CD4-positive, alpha-beta T cell (primary cell): Measurements from ENCODE around the gene TAP2. TPM values are rescaled to one million over a fixed set of nuclear protein-coding genes. Genes with fewer than 3 reads are reported as not detected.
"Not testable (repeated sequence)": the region's sequence is repeated elsewhere in the genome, so short reads cannot be mapped to it uniquely, and the experiment has no call there.

Experiments used
- ATAC-seq: fragments of 200-7000 bp; cut with Tn5 transposase; one replicate; pipeline ENCODE4 v1.10.0; 2022; ENCODE audit warnings: mild to moderate bottlenecking; ENCODE audit not compliant: poor library complexity
- CTCF ChIA-PET: fragments of 350-600 bp; sonication (Branson Sonifier 250); formaldehyde crosslinking; loops from one replicate; lab custom pipeline; 2021; ENCODE audit warnings: antibody characterized with exemption, inconsistent platforms; lab: Charles Lee
- POLR2A ChIA-PET: fragments of 350-600 bp; sonication (Branson Sonifier 250); formaldehyde crosslinking; loops from one replicate; lab custom pipeline; 2021; ENCODE audit warnings: antibody characterized with exemption, inconsistent platforms; lab: Charles Lee
- DNase-seq, 14 experiments: peaks; one replicate each; pipeline ENCODE4 v3.0.0-alpha.2; 2013 to 2020; ENCODE audit warnings: mixed read lengths in 2 of 14
- H3K27ac ChIP-seq, 2 donors: one replicate each; pipeline versions ENCODE4 v1.5.1 to v1.7.0; 2013; ENCODE audit warnings: low read length in 2 of 2, low read depth in 1 of 2, mild to moderate bottlenecking in 1 of 2
- H3K27me3 ChIP-seq, 2 experiments: 1 replicate in 1 of 2; 2 replicates in 1 of 2; pipeline versions ENCODE4 v1.6.1 to v1.7.0; 2013; ENCODE audit warnings: low read length in 2 of 2, control low read depth in 1 of 2, mild to moderate bottlenecking in 1 of 2, moderate library complexity in 1 of 2; ENCODE audit not compliant: insufficient read depth in 2 of 2, control insufficient read depth in 1 of 2
- H3K36me3 ChIP-seq: one replicate; pipeline ENCODE4 v1.6.1; 2013; ENCODE audit warnings: low read length, control low read depth; ENCODE audit not compliant: insufficient read depth
- H3K4me1 ChIP-seq: one replicate; pipeline ENCODE4 v1.6.1; 2013; ENCODE audit warnings: low read length, control low read depth; ENCODE audit not compliant: insufficient read depth
- H3K4me3 ChIP-seq: one replicate; pipeline ENCODE4 v1.5.1; 2013; ENCODE audit warnings: mild to moderate bottlenecking, low read length, moderate library complexity
- H3K9me3 ChIP-seq, 2 experiments: 1 replicate in 1 of 2; 2 replicates in 1 of 2; pipeline versions ENCODE4 v1.6.1 to v1.7.0; 2013; ENCODE audit warnings: low read length in 2 of 2, mild to moderate bottlenecking in 2 of 2, control low read depth in 1 of 2, moderate library complexity in 1 of 2; ENCODE audit not compliant: control insufficient read depth in 1 of 2, insufficient read depth in 1 of 2
- H3K27ac Mint-ChIP-seq: one replicate; pipeline ENCODE4 v1.8.0; 2020; ENCODE audit warnings: mixed read lengths
- H3K27me3 Mint-ChIP-seq: one replicate; pipeline ENCODE4 v1.8.0; 2021; ENCODE audit warnings: mixed read lengths
- H3K36me3 Mint-ChIP-seq: one replicate; pipeline ENCODE4 v1.8.0; 2021; ENCODE audit warnings: low read depth, mixed read lengths
- H3K4me1 Mint-ChIP-seq: one replicate; pipeline ENCODE4 v1.8.0; 2021; ENCODE audit warnings: low read depth, mixed read lengths
- H3K4me3 Mint-ChIP-seq: one replicate; pipeline ENCODE4 v1.8.0; 2020; ENCODE audit warnings: mild to moderate bottlenecking, mixed read lengths
- H3K9me3 Mint-ChIP-seq: one replicate; pipeline ENCODE4 v1.8.0; 2020; ENCODE audit warnings: mixed read lengths
- CTCF ChIP-seq: fragments of 200-600 bp; IDR thresholded peaks from one replicate; pipeline ENCODE4 v1.8.0; 2022; ENCODE audit warnings: antibody characterized with exemption, mild to moderate bottlenecking
- intact Hi-C, 2 experiments: fragments of 100-400 bp; cut with DNase I in 1 of 2; cut with micrococcal nuclease in 1 of 2; formaldehyde crosslinking; loops; one replicate each; pipeline versions ENCODE4 v1.15.1 to v1.9.0; 2023 to 2025; cut with DNase I, micrococcal nuclease
- total RNA-seq, 174 experiments: library from RNA in 2 of 174; stranded (reverse) in 2 of 174; gene quantifications; one replicate each; pipeline ENCODE4 v1.2.3 and lab custom pipeline; 2021 to 2026

Gene TAP2
- total RNA-seq, 2 experiments from 2014 or later, result 165 to 171 TPM

GRCh38 chr6:32809171-32809570, 29.4 kb downstream of the TAP2 start:
- Histone ChIP-seq H3K36me3 (no peaks in the 10 kb centered on the region), H3K4me1 (no peaks in the 10 kb centered on the region), H3K9me3 (no peaks in the 10 kb centered on the region), H3K4me3 (no peak overlapping the region), H3K27ac (no peak overlapping the region), H3K27me3 (peaks cover 0 to 5% of the 10 kb centered on the region in 2 experiments)
- H3K27ac Mint-ChIP-seq, result no peak overlapping the region
- ATAC-seq (no peak), DNase-seq (no peak)
- intact Hi-C loops, result no loop called here
- peaks cover 23% of the 10 kb centered on the region for H3K27me3 Mint-ChIP-seq
- POLR2A ChIA-PET, result no interaction called here
- no peaks in the 10 kb centered on the region for H3K4me1 Mint-ChIP-seq
- H3K9me3 Mint-ChIP-seq, result no peaks in the 10 kb centered on the region
- CTCF ChIA-PET, result interaction anchor here (0.9 to 1.4 kb wide), 2 partner anchors 11 to 59 kb away, joined by 3 read pairs; no protein-coding TSS in a partner anchor
- no peaks in the 10 kb centered on the region for H3K36me3 Mint-ChIP-seq
- TF ChIP-seq CTCF, result no peak
- no peak overlapping the region for H3K4me3 Mint-ChIP-seq

- intact Hi-C loops, result no loop called here
- Mint-ChIP-seq H3K4me3 (no peak overlapping the region), H3K4me1 (no peaks in the 10 kb centered on the region), H3K9me3 (no peaks in the 10 kb centered on the region), H3K27ac (no peak overlapping the region), H3K27me3 (peaks cover 42% of the 10 kb centered on the region), H3K36me3 (no peaks in the 10 kb centered on the region)
- Histone ChIP-seq H3K9me3 (no peaks in the 10 kb centered on the region), H3K36me3 (no peaks in the 10 kb centered on the region), H3K27ac (no peak overlapping the region), H3K4me3 (no peak overlapping the region), H3K27me3 (peaks cover 0 to 9% of the 10 kb centered on the region in 2 experiments), H3K4me1 (no peaks in the 10 kb centered on the region)
- no peak for DNase-seq
- ChIA-PET CTCF (no interaction called here), POLR2A (no interaction called here)
- no peak for ATAC-seq
- TF ChIP-seq CTCF, result no peak
Observed at GRCh38 chr6:32807020-32807580, 31.4 kb downstream of the TAP2 start.

- H3K4me1 Mint-ChIP-seq, H3K4me1 ChIP-seq, H3K9me3 ChIP-seq, DNase-seq, H3K36me3 ChIP-seq, H3K4me3 ChIP-seq, H3K27ac Mint-ChIP-seq, intact Hi-C loops, H3K36me3 Mint-ChIP-seq, POLR2A ChIA-PET, H3K4me3 Mint-ChIP-seq, CTCF ChIA-PET, ATAC-seq, H3K9me3 Mint-ChIP-seq, H3K27ac ChIP-seq: not testable (repeated sequence)
- H3K27me3 Mint-ChIP-seq, result peaks cover 52% of the 10 kb centered on the region
- peaks cover 0 to 13% of the 10 kb centered on the region in 2 experiments for H3K27me3 ChIP-seq
Observed at GRCh38 chr6:32805404-32805803, 33.1 kb downstream of the TAP2 start.

GRCh38 chr6:32803416-32803815, 35.1 kb downstream of the TAP2 start:
- H3K27ac ChIP-seq, result no peak overlapping the region
- H3K4me3 ChIP-seq, result no peak overlapping the region
- H3K36me3 Mint-ChIP-seq, result no peaks in the 10 kb centered on the region
- ChIA-PET CTCF (no interaction called here), POLR2A (no interaction called here)
- H3K4me1 Mint-ChIP-seq, result no peaks in the 10 kb centered on the region
- no peak overlapping the region for H3K27ac Mint-ChIP-seq
- H3K4me3 Mint-ChIP-seq, result no peak overlapping the region
- intact Hi-C loops, result no loop called here
- H3K9me3 Mint-ChIP-seq, result peaks cover 2% of the 10 kb centered on the region
- no peak for TF ChIP-seq CTCF
- ATAC-seq, result no peak
- peaks cover 0 to 3% of the 10 kb centered on the region in 2 experiments for H3K9me3 ChIP-seq
- DNase-seq, result no peak
- H3K36me3 ChIP-seq, result no peaks in the 10 kb centered on the region
- peaks cover 58% of the 10 kb centered on the region for H3K27me3 Mint-ChIP-seq
- H3K27me3 ChIP-seq, result peaks cover 0 to 13% of the 10 kb centered on the region in 2 experiments
- no peaks in the 10 kb centered on the region for H3K4me1 ChIP-seq
